Measurements from ENCODE around the gene LARGE1.
"Not testable (repeated sequence)": the region's sequence is repeated elsewhere in the genome, so short reads cannot be mapped to it uniquely, and the experiment has no call there.

Gene LARGE1

GRCh38 chr22:33391298-33391697 lies 529.0 kb downstream of the LARGE1 start:
- in situ Hi-C loops (cut with MboI; ENCODE audit: low sequenced_read_pairs), result no loop called here

GRCh38 chr22:33389936-33390335 lies 530.3 kb downstream of the LARGE1 start:
- in situ Hi-C loops (cut with MboI; ENCODE audit: low sequenced_read_pairs), result no loop called here

- in situ Hi-C loops (cut with MboI; ENCODE audit: low sequenced_read_pairs), result no loop called here
Measured at GRCh38 chr22:33386270-33386669, 534.0 kb downstream of the LARGE1 start.

GRCh38 chr22:33385611-33386010 lies 534.7 kb downstream of the LARGE1 start:
- in situ Hi-C loops (cut with MboI; ENCODE audit: low sequenced_read_pairs), result no loop called here

- in situ Hi-C loops (cut with MboI; ENCODE audit: low sequenced_read_pairs), result no loop called here
Measured at GRCh38 chr22:33382436-33382835, 537.8 kb downstream of the LARGE1 start.

- in situ Hi-C loops (cut with MboI; ENCODE audit: low sequenced_read_pairs), result no loop called here
Measured at GRCh38 chr22:33381531-33382406, 538.5 kb downstream of the LARGE1 start.

- in situ Hi-C loops (cut with MboI; ENCODE audit: low sequenced_read_pairs), result no loop called here
Measured at GRCh38 chr22:33380789-33381530, 539.3 kb downstream of the LARGE1 start.

DNA sequence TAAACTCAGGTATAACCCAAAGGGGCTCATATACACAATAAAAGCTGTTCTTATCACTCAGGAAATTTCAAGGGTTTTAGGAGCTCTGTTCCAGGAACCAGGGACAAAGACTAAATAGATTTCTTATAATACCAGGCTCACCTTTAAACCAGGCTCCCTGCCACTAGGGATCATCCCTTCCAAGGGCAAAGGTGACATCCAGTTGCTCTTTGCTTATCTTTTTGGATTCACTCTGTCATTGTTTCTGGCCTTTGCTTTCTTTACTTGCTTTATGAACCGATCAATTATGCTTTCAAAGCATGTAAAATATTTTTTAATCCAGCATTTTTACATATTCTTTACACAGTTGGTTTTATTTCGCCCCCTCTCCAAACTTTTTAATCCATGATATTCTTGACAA lies 540.4 kb downstream of the LARGE1 start:
- in situ Hi-C loops (cut with MboI; ENCODE audit: low sequenced_read_pairs), result no loop called here

DNA sequence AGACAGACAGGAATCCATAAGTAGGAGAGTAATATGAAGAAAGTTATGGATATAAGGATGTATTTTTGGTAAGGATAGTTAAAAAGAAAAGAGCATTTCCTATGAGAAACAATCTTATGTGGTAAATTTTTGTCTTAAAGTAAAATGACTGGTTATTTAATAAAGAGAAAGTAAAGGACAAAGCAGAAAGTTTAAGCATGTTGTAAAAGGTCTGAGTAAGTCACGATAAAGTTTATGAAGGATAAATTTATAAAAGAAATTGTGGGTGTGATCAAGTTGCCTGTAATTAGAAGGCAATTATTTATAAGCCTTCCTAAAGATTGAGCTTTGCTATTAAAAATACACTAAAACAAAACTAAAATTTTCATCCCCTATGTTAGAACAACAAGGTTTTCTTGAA lies 547.4 kb downstream of the LARGE1 start:
- in situ Hi-C loops (cut with MboI; ENCODE audit: low sequenced_read_pairs), result no loop called here

GRCh38 chr22:33363256-33363655 lies 557.0 kb downstream of the LARGE1 start:
- in situ Hi-C loops (cut with MboI; ENCODE audit: low sequenced_read_pairs), result not testable (repeated sequence)

DNA sequence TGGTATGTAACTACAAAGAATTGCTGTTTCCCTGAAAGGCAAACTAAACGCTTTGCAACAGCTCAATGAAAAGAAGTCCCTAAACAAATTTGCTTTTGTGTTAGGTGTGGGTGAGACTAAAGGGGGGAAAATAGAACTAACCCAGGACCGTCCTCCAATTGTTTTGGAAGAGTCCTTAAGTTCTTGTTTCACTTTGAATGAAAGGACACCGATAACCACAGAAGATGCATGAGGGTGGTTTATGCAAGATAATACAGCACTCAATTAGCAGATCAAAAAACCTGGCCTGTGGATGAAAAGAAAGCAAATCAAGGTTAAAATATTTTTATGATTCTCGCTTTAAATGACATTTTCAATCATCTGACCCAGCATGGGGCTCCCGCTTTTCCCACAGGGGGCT lies 557.6 kb downstream of the LARGE1 start:
- in situ Hi-C loops (cut with MboI; ENCODE audit: low sequenced_read_pairs), result no loop called here

DNA sequence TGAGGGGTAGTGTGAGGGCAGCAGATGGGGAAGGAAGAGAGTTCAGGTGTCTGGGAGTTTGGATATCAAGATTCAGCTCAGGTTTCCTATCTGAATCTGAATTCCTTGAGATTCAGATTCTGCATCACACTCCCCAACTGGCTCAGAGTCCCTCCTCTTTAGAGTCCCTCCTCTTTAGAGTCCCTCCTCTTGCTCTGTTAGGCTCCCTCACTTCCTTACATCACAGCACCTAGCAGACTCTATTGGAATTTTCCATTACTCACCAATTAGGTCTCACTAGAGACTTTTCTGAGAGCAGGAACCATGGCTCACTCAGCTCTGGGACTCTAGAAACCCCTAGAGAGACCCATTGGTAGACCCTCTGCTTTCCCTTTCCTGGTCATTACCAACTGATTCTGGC lies 558.7 kb downstream of the LARGE1 start:
- in situ Hi-C loops (cut with MboI; ENCODE audit: low sequenced_read_pairs), result no loop called here

DNA sequence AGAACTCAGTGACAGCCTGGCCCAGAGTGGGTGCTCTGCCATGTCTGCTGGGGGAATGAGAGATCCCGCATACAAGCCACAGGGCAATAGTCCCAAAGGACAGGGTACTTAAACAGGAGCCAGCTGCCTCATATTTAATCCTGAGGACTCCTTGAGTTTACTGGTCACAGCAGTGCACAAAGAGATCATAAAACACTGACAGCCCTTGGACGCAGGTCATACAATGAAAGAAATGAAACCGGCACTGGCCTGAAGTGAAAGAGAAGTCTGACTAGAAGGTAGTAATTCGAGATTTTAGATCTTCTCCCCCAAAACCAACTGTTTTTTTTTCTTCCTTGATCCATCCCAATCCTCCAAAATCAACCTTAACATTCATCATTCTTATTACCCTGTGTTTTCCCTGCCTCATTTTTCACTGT lies 562.3 kb downstream of the LARGE1 start:
- in situ Hi-C loops (cut with MboI; ENCODE audit: low sequenced_read_pairs), result no loop called here

GRCh38 chr22:33354928-33355327 lies 565.3 kb downstream of the LARGE1 start:
- in situ Hi-C loops (cut with MboI; ENCODE audit: low sequenced_read_pairs), result no loop called here

- in situ Hi-C loops (cut with MboI; ENCODE audit: low sequenced_read_pairs), result no loop called here
Measured at GRCh38 chr22:33353502-33353901, 566.8 kb downstream of the LARGE1 start.

DNA sequence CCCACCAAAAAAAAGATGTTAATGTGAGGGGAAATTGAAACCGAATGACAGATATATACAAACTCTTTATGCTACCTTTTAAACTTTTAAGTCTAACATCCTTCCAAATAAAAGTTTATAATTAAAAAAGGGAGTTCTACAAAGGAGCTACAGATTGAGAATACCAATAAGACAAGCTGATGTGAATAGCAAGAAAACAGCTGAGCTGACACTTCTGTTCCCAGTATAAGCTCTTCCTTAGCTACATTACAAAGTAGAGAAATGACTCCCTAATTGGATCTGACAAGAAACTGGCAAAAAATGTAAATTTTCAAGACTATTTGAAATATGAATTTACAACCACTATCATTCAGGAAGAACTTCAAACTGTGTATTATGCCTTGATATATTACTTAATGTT lies 567.5 kb downstream of the LARGE1 start:
- in situ Hi-C loops (cut with MboI; ENCODE audit: low sequenced_read_pairs), result no loop called here

DNA sequence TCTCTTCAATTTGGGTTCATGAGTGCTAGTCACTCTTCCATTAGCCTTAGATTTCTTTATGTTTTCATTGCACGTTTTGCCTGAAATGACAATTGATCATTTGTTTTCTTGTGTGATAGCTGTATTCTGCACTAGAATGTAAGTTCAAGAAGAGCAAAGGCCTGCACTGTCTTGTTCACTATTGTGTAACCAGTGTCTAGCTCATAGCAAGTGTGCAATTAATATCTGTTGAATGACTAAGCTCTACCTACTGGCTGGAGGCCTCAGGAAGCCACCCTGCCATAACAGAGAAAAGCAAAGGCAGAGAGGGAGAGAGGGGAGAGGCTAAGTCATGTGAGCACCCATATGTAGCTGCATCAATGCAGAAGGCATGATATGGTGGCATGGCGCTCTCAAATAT lies 569.3 kb downstream of the LARGE1 start:
- in situ Hi-C loops (cut with MboI; ENCODE audit: low sequenced_read_pairs), result no loop called here

DNA sequence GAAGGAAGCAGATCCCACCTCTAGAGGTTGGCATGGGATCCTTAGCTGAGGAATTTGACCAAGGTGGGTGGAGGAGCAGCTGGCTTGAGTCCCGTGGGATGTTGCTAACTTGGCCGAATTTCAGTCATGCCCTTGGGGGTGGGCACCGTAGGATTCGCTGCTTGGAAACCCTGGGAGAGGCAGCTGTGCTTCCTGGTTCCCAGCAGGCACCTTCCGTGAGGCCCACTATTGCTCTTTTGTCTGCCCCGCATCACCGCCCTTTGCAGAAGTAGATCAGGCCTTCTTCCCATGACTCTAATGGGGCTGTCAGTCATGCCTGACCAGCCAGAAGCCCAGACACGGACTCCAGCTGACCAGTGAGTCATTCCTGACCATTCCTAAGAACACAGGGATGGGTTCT lies 569.8 kb downstream of the LARGE1 start:
- in situ Hi-C loops (cut with MboI; ENCODE audit: low sequenced_read_pairs), result no loop called here

GRCh38 chr22:33347002-33347401 lies 573.3 kb downstream of the LARGE1 start:
- in situ Hi-C loops (cut with MboI; ENCODE audit: low sequenced_read_pairs), result no loop called here

- in situ Hi-C loops (cut with MboI; ENCODE audit: low sequenced_read_pairs), result no loop called here
Measured at GRCh38 chr22:33341611-33342010, 578.7 kb downstream of the LARGE1 start.

- in situ Hi-C loops (cut with MboI; ENCODE audit: low sequenced_read_pairs), result no loop called here
Measured at GRCh38 chr22:33337524-33337923, 582.8 kb downstream of the LARGE1 start.

DNA sequence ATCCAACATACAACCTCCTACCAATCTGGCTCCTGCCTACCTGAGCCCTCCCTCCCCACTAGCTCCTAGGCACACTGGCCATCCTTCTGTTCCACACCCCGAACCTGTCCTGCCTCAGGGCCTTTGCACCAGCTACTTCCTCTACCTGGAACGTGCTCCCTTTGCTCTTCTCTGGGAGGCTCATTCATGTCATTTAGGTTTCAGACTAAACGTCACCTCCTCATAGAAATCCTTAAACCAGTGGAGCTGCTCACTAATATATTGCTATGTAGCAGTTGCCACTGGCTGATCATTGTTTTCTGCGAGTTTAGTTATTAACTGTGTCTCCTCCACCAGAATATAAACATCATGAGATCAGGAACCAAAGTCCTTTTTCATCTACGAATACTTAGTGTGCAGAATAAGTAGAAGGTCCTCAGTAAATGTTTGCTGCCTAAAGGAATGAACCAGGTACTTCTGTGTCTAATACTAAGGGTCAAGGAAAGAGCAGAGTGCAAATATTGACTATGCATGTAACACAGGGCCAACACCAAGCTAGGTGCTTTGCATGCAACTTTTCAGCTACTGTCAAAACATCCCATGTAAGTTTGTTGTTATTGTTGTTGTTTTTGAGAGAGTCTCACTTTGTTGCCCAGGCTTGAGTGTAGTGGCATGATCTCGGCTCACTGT lies 584.5 kb downstream of the LARGE1 start:
- in situ Hi-C loops (cut with MboI; ENCODE audit: low sequenced_read_pairs), result no loop called here
